ENCODE measurements around the gene S1PR3. TPM values are rescaled to one million over a fixed set of nuclear protein-coding genes. Genes with fewer than 3 reads are reported as not detected.

The S1PR3 gene
- total and polyA plus RNA-seq, 2 experiments from 2014 or later, result 11.8 to 16.9 TPM

- H3K9me3 ChIP-seq (ENCODE audit: low read depth), result no peaks in the 10 kb centered on the region
- peak overlapping the region; percentile 75 for H3K4me2 ChIP-seq (ENCODE audit: unreplicated experiment)
- peaks cover 36% of the 10 kb centered on the region for H3F3A ChIP-seq (ENCODE audit: insufficient read depth)
- no peaks in the 10 kb centered on the region for H4K20me1 ChIP-seq (ENCODE audit: insufficient read depth)
- H3K36me3 ChIP-seq (ENCODE audit: low read depth), result no peaks in the 10 kb centered on the region
- peak overlapping the region; percentile 70 for H3K27ac ChIP-seq
- peak overlapping the region; percentile 49 for H3K4me3 ChIP-seq
- in situ Hi-C loops (cut with MboI), result no loop called here
- peaks cover 38% of the 10 kb centered on the region for H3K4me1 ChIP-seq (ENCODE audit: insufficient read depth)
- 28 to 32% methylated on average over 2 of the region's 2 CpGs for WGBS, 2 experiments (ENCODE audit: low coverage in 1 of 2, low lambda C conversion rate in 2 of 2, missing lambda C conversion rate in 2 of 2)
- H3K79me2 ChIP-seq (ENCODE audit: insufficient read depth), result no peaks in the 10 kb centered on the region
- no peaks in the 10 kb centered on the region for H3K27me3 ChIP-seq (replicated peaks; ENCODE audit: insufficient read depth)
- peak overlapping the region; percentile 57 for H3K9ac ChIP-seq
- no peak overlapping the region; the same call in 1 of the 2 replicates for H2AFZ ChIP-seq
- TF ChIP-seq EZH2 (IDR thresholded peaks at IDR 0.05; ENCODE audit: insufficient read depth, poor library complexity, severe bottlenecking) (no peak), EZH2phosphoT487 (IDR thresholded peaks at IDR 0.05; ENCODE audit: insufficient read depth, low read depth) (no peak)
- peak; percentile 67 for DNase-seq
- H3K9me2 ChIP-seq (ENCODE audit: insufficient read depth), result no peaks in the 10 kb centered on the region
These were observed 37.2 kb upstream of the S1PR3 start for GRCh38 chr9:88954066-88954465.

GRCh38 chr9:88957526-88957925, 33.7 kb upstream of the S1PR3 start:
- Histone ChIP-seq H3K27me3 (replicated peaks; ENCODE audit: insufficient read depth) (peaks cover 13% of the 10 kb centered on the region), H2AFZ (no peak overlapping the region), H3K9me2 (ENCODE audit: insufficient read depth) (no peaks in the 10 kb centered on the region), H4K20me1 (ENCODE audit: insufficient read depth) (no peaks in the 10 kb centered on the region), H3K36me3 (ENCODE audit: low read depth) (no peaks in the 10 kb centered on the region), H3K4me1 (ENCODE audit: insufficient read depth) (peaks cover 16% of the 10 kb centered on the region), H3K9ac (no peak overlapping the region), H3K4me2 (ENCODE audit: unreplicated experiment) (no peak overlapping the region), H3F3A (ENCODE audit: insufficient read depth) (peaks cover 14% of the 10 kb centered on the region), H3K4me3 (no peak overlapping the region), H3K27ac (no peak overlapping the region), H3K79me2 (ENCODE audit: insufficient read depth) (no peaks in the 10 kb centered on the region), H3K9me3 (ENCODE audit: low read depth) (no peaks in the 10 kb centered on the region)
- in situ Hi-C loops (cut with MboI), result no loop called here
- no peak for DNase-seq
- TF ChIP-seq EZH2 (IDR thresholded peaks at IDR 0.05; ENCODE audit: insufficient read depth, poor library complexity, severe bottlenecking) (no peak), EZH2phosphoT487 (IDR thresholded peaks at IDR 0.05; ENCODE audit: insufficient read depth, low read depth) (no peak)
- WGBS, 2 experiments (ENCODE audit: low coverage in 1 of 2, low lambda C conversion rate in 2 of 2, missing lambda C conversion rate in 2 of 2), result 87 to 93% methylated on average over 3 of the region's 3 CpGs

- no peak overlapping the region for H2AFZ ChIP-seq
- H3K9me3 ChIP-seq (ENCODE audit: low read depth), result no peaks in the 10 kb centered on the region
- no peaks in the 10 kb centered on the region for H3K36me3 ChIP-seq (ENCODE audit: low read depth)
- no peak overlapping the region for H3K4me2 ChIP-seq (ENCODE audit: unreplicated experiment)
- in situ Hi-C loops (cut with MboI), result no loop called here
- no peaks in the 10 kb centered on the region for H3F3A ChIP-seq (ENCODE audit: insufficient read depth)
- no peak overlapping the region for H3K9ac ChIP-seq
- TF ChIP-seq EZH2 (IDR thresholded peaks at IDR 0.05; ENCODE audit: insufficient read depth, poor library complexity, severe bottlenecking), result no peak
- H3K9me2 ChIP-seq (ENCODE audit: insufficient read depth), result no peaks in the 10 kb centered on the region
- no peaks in the 10 kb centered on the region for H3K4me1 ChIP-seq (ENCODE audit: insufficient read depth)
- no peaks in the 10 kb centered on the region for H4K20me1 ChIP-seq (ENCODE audit: insufficient read depth)
- H3K27me3 ChIP-seq (replicated peaks; ENCODE audit: insufficient read depth), result peaks cover 13% of the 10 kb centered on the region
- no peaks in the 10 kb centered on the region for H3K79me2 ChIP-seq (ENCODE audit: insufficient read depth)
- no peak for DNase-seq
- H3K4me3 ChIP-seq, result no peak overlapping the region
- 61 to 70% methylated on average over 5 of the region's 5 CpGs for WGBS, 2 experiments (ENCODE audit: low coverage in 1 of 2, low lambda C conversion rate in 2 of 2, missing lambda C conversion rate in 2 of 2)
- no peak overlapping the region for H3K27ac ChIP-seq
These were observed 31.4 kb upstream of the S1PR3 start for GRCh38 chr9:88959727-88960469.

GRCh38 chr9:88960632-88961031, 30.6 kb upstream of the S1PR3 start:
- Histone ChIP-seq H3K79me2 (ENCODE audit: insufficient read depth) (no peaks in the 10 kb centered on the region), H3F3A (ENCODE audit: insufficient read depth) (no peaks in the 10 kb centered on the region), H4K20me1 (ENCODE audit: insufficient read depth) (no peaks in the 10 kb centered on the region), H3K27ac (no peak overlapping the region), H3K4me3 (no peak overlapping the region), H3K27me3 (replicated peaks; ENCODE audit: insufficient read depth) (peaks cover 13% of the 10 kb centered on the region), H3K9me3 (ENCODE audit: low read depth) (no peaks in the 10 kb centered on the region), H2AFZ (no peak overlapping the region), H3K9me2 (ENCODE audit: insufficient read depth) (no peaks in the 10 kb centered on the region), H3K36me3 (ENCODE audit: low read depth) (no peaks in the 10 kb centered on the region), H3K9ac (no peak overlapping the region), H3K4me1 (ENCODE audit: insufficient read depth) (no peaks in the 10 kb centered on the region), H3K4me2 (ENCODE audit: unreplicated experiment) (no peak overlapping the region)
- no peak for DNase-seq
- in situ Hi-C loops (cut with MboI), result no loop called here
- WGBS, 2 experiments (ENCODE audit: low coverage in 1 of 2, low lambda C conversion rate in 2 of 2, missing lambda C conversion rate in 2 of 2), result 81 to 84% methylated on average over 3 of the region's 3 CpGs
- TF ChIP-seq EZH2phosphoT487 (IDR thresholded peaks at IDR 0.05; ENCODE audit: insufficient read depth, low read depth), result no peak
- TF ChIP-seq EZH2 (IDR thresholded peaks at IDR 0.05; ENCODE audit: insufficient read depth, poor library complexity, severe bottlenecking), result no peak
